B cell (primary cell): ENCODE results near the gene ERBB2. TPM values are rescaled to one million over a fixed set of nuclear protein-coding genes. Genes with fewer than 3 reads are reported as not detected.
A peak's percentile ranks its signal among the peaks of the same experiment; 100 is the strongest.

Experiments
- ATAC-seq: fragments of 200-7000 bp; cut with Tn5 transposase; one replicate; pipeline ENCODE4 v1.10.0; 2021; ENCODE audit warnings: low read depth, mild to moderate bottlenecking, moderate number of reproducible peaks, moderate library complexity
- CTCF ChIA-PET: fragments of 350-600 bp; sonication (Branson Sonifier 250); formaldehyde crosslinking; loops from one replicate; lab custom pipeline; 2021; ENCODE audit warnings: antibody characterized with exemption, inconsistent platforms; lab: Charles Lee
- POLR2A ChIA-PET: fragments of 350-600 bp; sonication (Branson Sonifier 250); formaldehyde crosslinking; loops from one replicate; lab custom pipeline; 2021; ENCODE audit warnings: antibody characterized with exemption; lab: Charles Lee
- DNase-seq: peaks from one replicate; pipeline ENCODE4 v3.0.0; 2013
- H2AFZ ChIP-seq: 2 replicates; pipeline ENCODE4 v1.6.1; 2012; ENCODE audit warnings: mild to moderate bottlenecking, low read depth, low read length; ENCODE audit not compliant: insufficient read depth, poor library complexity, severe bottlenecking
- H3K27ac ChIP-seq, 2 donors: 1 replicate in 1 of 2; 2 replicates in 1 of 2; pipeline ENCODE4 v1.5.1; 2012 to 2013; ENCODE audit warnings: low read length in 2 of 2, mild to moderate bottlenecking in 2 of 2, moderate library complexity in 1 of 2
- H3K27me3 ChIP-seq, 4 experiments: fragments of 200-600 bp in 1 of 4; sonication (generic) in 1 of 4; replicated peaks in 1 of 4; 1 replicate in 2 of 4; 2 replicates in 2 of 4; pipeline versions ENCODE4 v1.6.1 to v1.7.0; 2013 to 2016; ENCODE audit warnings: low read length in 3 of 4, mild to moderate bottlenecking in 2 of 4, mixed read lengths in 1 of 4, moderate library complexity in 1 of 4; ENCODE audit not compliant: insufficient read depth in 4 of 4, control insufficient read depth in 3 of 4; ENCODE audit errors: control extremely low read depth in 1 of 4
- H3K36me3 ChIP-seq, 2 experiments: replicated peaks in 1 of 2; 1 replicate in 1 of 2; 2 replicates in 1 of 2; pipeline versions ENCODE4 v1.6.1 to v1.7.1; 2013; ENCODE audit warnings: low read length in 1 of 2; ENCODE audit not compliant: insufficient read depth in 2 of 2, control insufficient read depth in 1 of 2; ENCODE audit errors: control extremely low read depth in 1 of 2, extremely low read depth in 1 of 2
- H3K4me1 ChIP-seq, 2 donors: fragments of 200-600 bp in 1 of 2; sonication (generic) in 1 of 2; 1 replicate in 1 of 2; 2 replicates in 1 of 2; pipeline versions ENCODE4 v1.5.1 to v1.6.1; 2013 to 2017; ENCODE audit warnings: low read length in 2 of 2; ENCODE audit not compliant: control insufficient read depth in 2 of 2, insufficient read depth in 2 of 2
- H3K4me2 ChIP-seq: replicated peaks from 2 replicates; pipeline ENCODE3; 2012; ENCODE audit warnings: mild to moderate bottlenecking, low read depth, low read length; ENCODE audit not compliant: poor library complexity, severe bottlenecking
- H3K4me3 ChIP-seq, 5 experiments: fragments of 200-600 bp in 1 of 5; sonication (generic) in 1 of 5; 1 replicate in 3 of 5; 2 replicates in 2 of 5; pipeline versions ENCODE4 v1.5.1 to v1.7.0; 2011 to 2016; ENCODE audit warnings: low read length in 4 of 5, mild to moderate bottlenecking in 4 of 5, low read depth in 2 of 5, control low read depth in 1 of 5, moderate library complexity in 1 of 5; ENCODE audit not compliant: insufficient read depth in 1 of 5; ENCODE audit errors: control extremely low read depth in 1 of 5, extremely low read depth in 1 of 5
- H3K79me2 ChIP-seq: fragments of 200-600 bp; sonication (generic); one replicate; pipeline ENCODE4 v1.6.0; 2016; ENCODE audit warnings: low read length; ENCODE audit not compliant: control insufficient read depth, insufficient read depth
- H3K9ac ChIP-seq: fragments of 200-600 bp; sonication (generic); 2 replicates; pipeline ENCODE4 v1.6.1; 2017; ENCODE audit warnings: mild to moderate bottlenecking, low read length, moderate library complexity
- H3K9me3 ChIP-seq, 3 donors: one replicate each; pipeline versions ENCODE4 v1.6.1 to v1.7.1; 2013; ENCODE audit warnings: low read length in 2 of 3; ENCODE audit not compliant: control insufficient read depth in 2 of 3, insufficient read depth in 1 of 3; ENCODE audit errors: control extremely low read depth in 1 of 3
- H4K20me1 ChIP-seq: 2 replicates; pipeline ENCODE4 v1.6.0; 2012; ENCODE audit warnings: mild to moderate bottlenecking, low read length; ENCODE audit not compliant: insufficient read depth, control insufficient read depth, poor library complexity, severe bottlenecking
- H3K27ac Mint-ChIP-seq: one replicate; pipeline ENCODE4 v1.8.0; 2021; ENCODE audit warnings: mixed read lengths
- H3K27me3 Mint-ChIP-seq: one replicate; pipeline ENCODE4 v1.8.0; 2021; ENCODE audit warnings: mixed read lengths
- H3K4me1 Mint-ChIP-seq: one replicate; pipeline ENCODE4 v1.8.0; 2021; ENCODE audit warnings: mixed read lengths
- H3K4me3 Mint-ChIP-seq: one replicate; pipeline ENCODE4 v1.8.0; 2021; ENCODE audit warnings: mixed read lengths
- H3K9me3 Mint-ChIP-seq: one replicate; pipeline ENCODE4 v1.8.0; 2022; ENCODE audit warnings: mixed read lengths; ENCODE audit not compliant: insufficient read depth
- EZH2 ChIP-seq: IDR thresholded peaks from 2 replicates; pipeline ENCODE4 v1.6.1; 2012; ENCODE audit warnings: borderline replicate concordance, low read depth, mild to moderate bottlenecking, moderate library complexity, low read length; ENCODE audit not compliant: insufficient read depth, poor library complexity, severe bottlenecking
- WGBS: methylation state at CpG from one replicate; pipeline ENCODE4 v1.1.5; 2013; ENCODE audit warnings: missing lambda C conversion rate; ENCODE audit not compliant: insufficient coverage; 5-methylcytosine and 5-hydroxymethylcytosine counted together
- intact Hi-C: fragments of 100-400 bp; cut with micrococcal nuclease; formaldehyde crosslinking; loops from one replicate; pipeline ENCODE4 v1.10.0; 2022
- polyA plus RNA-seq: library from polyadenylated mRNA; depleted of rRNA; stranded (reverse); fragments of >200 nt; gene quantifications from 2 replicates; pipeline ENCODE4 v1.2.3, GENCODE V29; 2012
- total RNA-seq, 2 donors: library from RNA; stranded (reverse); fragments of 120-200 nt in 1 of 2; gene quantifications; 1 replicate in 1 of 2; 2 replicates in 1 of 2; pipeline versions ENCODE4 v1.2.3 to v1.2.4, GENCODE V29; 2013 to 2022
- TF ChIP-seq, protein P1 (sequence below): fragments of 200-600 bp; IDR thresholded peaks from one replicate; pipeline ENCODE4 v1.8.0; 2022; ENCODE audit warnings: antibody characterized with exemption, mild to moderate bottlenecking

Gene ERBB2
- total and polyA plus RNA-seq, 2 donors (not counting 1 experiment from before 2014, with no cell fraction given): 3.2 to 8.4 TPM

DNA sequence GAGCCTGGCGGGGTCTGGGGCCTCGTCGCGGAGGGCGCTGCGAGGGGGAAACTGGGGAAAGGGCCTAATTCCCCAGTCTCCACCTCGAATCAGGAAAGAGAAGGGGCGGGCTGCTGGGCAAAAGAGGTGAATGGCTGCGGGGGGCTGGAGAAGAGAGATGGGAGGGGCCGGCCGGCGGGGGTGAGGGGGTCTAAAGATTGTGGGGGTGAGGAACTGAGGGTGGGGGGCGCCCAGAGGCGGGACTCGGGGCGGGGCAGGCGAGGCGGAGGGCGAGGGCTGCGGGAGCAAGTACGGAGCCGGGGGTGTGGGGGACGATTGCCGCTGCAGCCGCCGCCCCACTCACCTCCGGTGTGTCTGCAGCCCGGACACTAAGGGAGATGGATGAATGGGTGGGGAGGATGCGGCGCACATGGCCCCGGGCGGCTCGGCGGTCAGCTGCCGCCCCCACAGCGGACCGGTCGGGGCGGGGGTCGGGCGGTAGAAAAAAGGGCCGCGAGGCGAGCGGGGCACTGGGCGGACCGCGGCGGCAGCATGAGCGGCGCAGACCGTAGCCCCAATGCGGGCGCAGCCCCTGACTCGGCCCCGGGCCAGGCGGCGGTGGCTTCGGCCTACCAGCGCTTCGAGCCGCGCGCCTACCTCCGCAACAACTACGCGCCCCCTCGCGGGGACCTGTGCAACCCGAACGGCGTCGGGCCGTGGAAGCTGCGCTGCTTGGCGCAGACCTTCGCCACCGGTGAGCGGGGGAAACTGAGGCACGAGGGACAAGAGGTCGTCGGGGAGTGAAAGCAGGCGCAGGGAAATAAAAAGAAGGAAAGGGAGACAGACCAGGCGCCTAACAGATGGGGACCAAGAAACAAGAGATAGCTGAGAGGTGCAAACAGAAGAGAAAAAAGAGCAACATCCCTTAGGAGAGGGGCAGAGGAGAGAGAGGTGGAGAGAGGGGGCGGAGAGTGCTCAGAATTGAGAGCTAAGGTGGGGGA is 31.6 kb upstream of the ERBB2 start, which contains the start of gene PNMT:
TSS of gene PNMT (plus strand) at position 509 of the 980 bp plus-strand sequence. CDS start at position 532, 23 bp downstream.
- H3K79me2 ChIP-seq: no peaks in the 10 kb centered on the region
- 2% methylated on average over 82 of the region's 85 CpGs for WGBS
- intact Hi-C loops: loop anchor here (1.0 to 5.0 kb wide), 3 partner anchors 21 to 199 kb away; partner anchors contain the start of genes PGAP3 and ZPBP2
- H3K9me3 Mint-ChIP-seq: no peaks in the 10 kb centered on the region
- peak within 1 kb of the TSS; percentile 7 for H3K27ac Mint-ChIP-seq
- H3K4me2 ChIP-seq: peak within 1 kb of the TSS; percentile 98
- peaks cover 23 to 34% of the 10 kb centered on the region in 2 donors for H3K4me1 ChIP-seq
- H3K4me1 Mint-ChIP-seq: peaks cover 26% of the 10 kb centered on the region
- DNase-seq (peak; percentile 82), ATAC-seq (peak; percentile 76)
- peak within 1 kb of the TSS; percentile 85 for H2AFZ ChIP-seq
- no peak for TF ChIP-seq EZH2
- TF ChIP-seq, protein P1, sequence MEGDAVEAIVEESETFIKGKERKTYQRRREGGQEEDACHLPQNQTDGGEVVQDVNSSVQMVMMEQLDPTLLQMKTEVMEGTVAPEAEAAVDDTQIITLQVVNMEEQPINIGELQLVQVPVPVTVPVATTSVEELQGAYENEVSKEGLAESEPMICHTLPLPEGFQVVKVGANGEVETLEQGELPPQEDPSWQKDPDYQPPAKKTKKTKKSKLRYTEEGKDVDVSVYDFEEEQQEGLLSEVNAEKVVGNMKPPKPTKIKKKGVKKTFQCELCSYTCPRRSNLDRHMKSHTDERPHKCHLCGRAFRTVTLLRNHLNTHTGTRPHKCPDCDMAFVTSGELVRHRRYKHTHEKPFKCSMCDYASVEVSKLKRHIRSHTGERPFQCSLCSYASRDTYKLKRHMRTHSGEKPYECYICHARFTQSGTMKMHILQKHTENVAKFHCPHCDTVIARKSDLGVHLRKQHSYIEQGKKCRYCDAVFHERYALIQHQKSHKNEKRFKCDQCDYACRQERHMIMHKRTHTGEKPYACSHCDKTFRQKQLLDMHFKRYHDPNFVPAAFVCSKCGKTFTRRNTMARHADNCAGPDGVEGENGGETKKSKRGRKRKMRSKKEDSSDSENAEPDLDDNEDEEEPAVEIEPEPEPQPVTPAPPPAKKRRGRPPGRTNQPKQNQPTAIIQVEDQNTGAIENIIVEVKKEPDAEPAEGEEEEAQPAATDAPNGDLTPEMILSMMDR: peak; percentile 79
- H4K20me1 ChIP-seq: no peaks in the 10 kb centered on the region
- peak within 1 kb of the TSS; percentile 67 for H3K9ac ChIP-seq
- CTCF ChIA-PET: interaction anchor here (0.6 to 8.7 kb wide), 22 partner anchors 8 to 636 kb away, joined by 3 to 109 read pairs (median 4); partner anchors contain the start of genes MIEN1 and PGAP3
- no peak within 1 kb of the TSS for H3K27ac ChIP-seq
- H3K4me3 Mint-ChIP-seq: peak within 1 kb of the TSS; percentile 75
- no peaks in the 10 kb centered on the region for H3K36me3 ChIP-seq
- H3K4me3 ChIP-seq: peak within 1 kb of the TSS in 4 of 5 experiments; percentile 28 to 62 (median 53)
- POLR2A ChIA-PET: interaction anchor here (0.6 to 2.0 kb wide), 3 partner anchors 10 to 180 kb away, joined by 3 to 7 read pairs (median 5); no protein-coding TSS in a partner anchor
- peaks cover 23% of the 10 kb centered on the region for H3K27me3 Mint-ChIP-seq
- H3K9me3 ChIP-seq: peaks cover 0 to 2% (median 0%) of the 10 kb centered on the region in 3 donors
- H3K27me3 ChIP-seq: peaks cover 0 to 37% (median 7%) of the 10 kb centered on the region in 4 experiments
